B cell (primary cell): ENCODE results near the gene FAM200B. TPM values are rescaled to one million over a fixed set of nuclear protein-coding genes. Genes with fewer than 3 reads are reported as not detected.

Experiments used
- ATAC-seq: fragments of 200-7000 bp; cut with Tn5 transposase; one replicate; pipeline ENCODE4 v1.10.0; 2021; ENCODE audit warnings: low read depth, mild to moderate bottlenecking, moderate number of reproducible peaks, moderate library complexity
- CTCF ChIA-PET: fragments of 350-600 bp; sonication (Branson Sonifier 250); formaldehyde crosslinking; loops from one replicate; lab custom pipeline; 2021; ENCODE audit warnings: antibody characterized with exemption, inconsistent platforms; lab: Charles Lee
- POLR2A ChIA-PET: fragments of 350-600 bp; sonication (Branson Sonifier 250); formaldehyde crosslinking; loops from one replicate; lab custom pipeline; 2021; ENCODE audit warnings: antibody characterized with exemption; lab: Charles Lee
- DNase-seq: peaks from one replicate; pipeline ENCODE4 v3.0.0; 2013
- H2AFZ ChIP-seq: 2 replicates; pipeline ENCODE4 v1.6.1; 2012; ENCODE audit warnings: mild to moderate bottlenecking, low read depth, low read length; ENCODE audit not compliant: insufficient read depth, poor library complexity, severe bottlenecking
- H3K27ac ChIP-seq, 2 donors: 1 replicate in 1 of 2; 2 replicates in 1 of 2; pipeline ENCODE4 v1.5.1; 2012 to 2013; ENCODE audit warnings: low read length in 2 of 2, mild to moderate bottlenecking in 2 of 2, moderate library complexity in 1 of 2
- H3K27me3 ChIP-seq, 4 experiments: fragments of 200-600 bp in 1 of 4; sonication (generic) in 1 of 4; replicated peaks in 1 of 4; 1 replicate in 2 of 4; 2 replicates in 2 of 4; pipeline versions ENCODE4 v1.6.1 to v1.7.0; 2013 to 2016; ENCODE audit warnings: low read length in 3 of 4, mild to moderate bottlenecking in 2 of 4, mixed read lengths in 1 of 4, moderate library complexity in 1 of 4; ENCODE audit not compliant: insufficient read depth in 4 of 4, control insufficient read depth in 3 of 4; ENCODE audit errors: control extremely low read depth in 1 of 4
- H3K36me3 ChIP-seq, 2 experiments: replicated peaks in 1 of 2; 1 replicate in 1 of 2; 2 replicates in 1 of 2; pipeline versions ENCODE4 v1.6.1 to v1.7.1; 2013; ENCODE audit warnings: low read length in 1 of 2; ENCODE audit not compliant: insufficient read depth in 2 of 2, control insufficient read depth in 1 of 2; ENCODE audit errors: control extremely low read depth in 1 of 2, extremely low read depth in 1 of 2
- H3K4me1 ChIP-seq, 2 donors: fragments of 200-600 bp in 1 of 2; sonication (generic) in 1 of 2; 1 replicate in 1 of 2; 2 replicates in 1 of 2; pipeline versions ENCODE4 v1.5.1 to v1.6.1; 2013 to 2017; ENCODE audit warnings: low read length in 2 of 2; ENCODE audit not compliant: control insufficient read depth in 2 of 2, insufficient read depth in 2 of 2
- H3K4me2 ChIP-seq: replicated peaks from 2 replicates; pipeline ENCODE3; 2012; ENCODE audit warnings: mild to moderate bottlenecking, low read depth, low read length; ENCODE audit not compliant: poor library complexity, severe bottlenecking
- H3K4me3 ChIP-seq, 5 experiments: fragments of 200-600 bp in 1 of 5; sonication (generic) in 1 of 5; 1 replicate in 3 of 5; 2 replicates in 2 of 5; pipeline versions ENCODE4 v1.5.1 to v1.7.0; 2011 to 2016; ENCODE audit warnings: low read length in 4 of 5, mild to moderate bottlenecking in 4 of 5, low read depth in 2 of 5, control low read depth in 1 of 5, moderate library complexity in 1 of 5; ENCODE audit not compliant: insufficient read depth in 1 of 5; ENCODE audit errors: control extremely low read depth in 1 of 5, extremely low read depth in 1 of 5
- H3K79me2 ChIP-seq: fragments of 200-600 bp; sonication (generic); one replicate; pipeline ENCODE4 v1.6.0; 2016; ENCODE audit warnings: low read length; ENCODE audit not compliant: control insufficient read depth, insufficient read depth
- H3K9ac ChIP-seq: fragments of 200-600 bp; sonication (generic); 2 replicates; pipeline ENCODE4 v1.6.1; 2017; ENCODE audit warnings: mild to moderate bottlenecking, low read length, moderate library complexity
- H3K9me3 ChIP-seq, 3 donors: one replicate each; pipeline versions ENCODE4 v1.6.1 to v1.7.1; 2013; ENCODE audit warnings: low read length in 2 of 3; ENCODE audit not compliant: control insufficient read depth in 2 of 3, insufficient read depth in 1 of 3; ENCODE audit errors: control extremely low read depth in 1 of 3
- H4K20me1 ChIP-seq: 2 replicates; pipeline ENCODE4 v1.6.0; 2012; ENCODE audit warnings: mild to moderate bottlenecking, low read length; ENCODE audit not compliant: insufficient read depth, control insufficient read depth, poor library complexity, severe bottlenecking
- H3K27ac Mint-ChIP-seq: one replicate; pipeline ENCODE4 v1.8.0; 2021; ENCODE audit warnings: mixed read lengths
- H3K27me3 Mint-ChIP-seq: one replicate; pipeline ENCODE4 v1.8.0; 2021; ENCODE audit warnings: mixed read lengths
- H3K4me1 Mint-ChIP-seq: one replicate; pipeline ENCODE4 v1.8.0; 2021; ENCODE audit warnings: mixed read lengths
- H3K4me3 Mint-ChIP-seq: one replicate; pipeline ENCODE4 v1.8.0; 2021; ENCODE audit warnings: mixed read lengths
- H3K9me3 Mint-ChIP-seq: one replicate; pipeline ENCODE4 v1.8.0; 2022; ENCODE audit warnings: mixed read lengths; ENCODE audit not compliant: insufficient read depth
- CTCF ChIP-seq: fragments of 200-600 bp; IDR thresholded peaks from one replicate; pipeline ENCODE4 v1.8.0; 2022; ENCODE audit warnings: antibody characterized with exemption, mild to moderate bottlenecking
- EZH2 ChIP-seq: IDR thresholded peaks from 2 replicates; pipeline ENCODE4 v1.6.1; 2012; ENCODE audit warnings: borderline replicate concordance, low read depth, mild to moderate bottlenecking, moderate library complexity, low read length; ENCODE audit not compliant: insufficient read depth, poor library complexity, severe bottlenecking
- WGBS: methylation state at CpG from one replicate; pipeline ENCODE4 v1.1.5; 2013; ENCODE audit warnings: missing lambda C conversion rate; ENCODE audit not compliant: insufficient coverage; 5-methylcytosine and 5-hydroxymethylcytosine counted together
- intact Hi-C: fragments of 100-400 bp; cut with micrococcal nuclease; formaldehyde crosslinking; loops from one replicate; pipeline ENCODE4 v1.10.0; 2022
- polyA plus RNA-seq: library from polyadenylated mRNA; depleted of rRNA; stranded (reverse); fragments of >200 nt; gene quantifications from 2 replicates; pipeline ENCODE4 v1.2.3, GENCODE V29; 2012
- total RNA-seq, 2 donors: library from RNA; stranded (reverse); fragments of 120-200 nt in 1 of 2; gene quantifications; 1 replicate in 1 of 2; 2 replicates in 1 of 2; pipeline versions ENCODE4 v1.2.3 to v1.2.4, GENCODE V29; 2013 to 2022

The FAM200B gene
- total and polyA plus RNA-seq, 2 donors (not counting 1 experiment from before 2014, with no cell fraction given): 10.3 to 12.1 TPM

- peak overlapping the region; percentile 47 for H3K4me2 ChIP-seq
- Mint-ChIP-seq H3K4me1 (peaks cover 27% of the 10 kb centered on the region), H3K9me3 (no peaks in the 10 kb centered on the region), H3K27ac (no peak overlapping the region), H3K4me3 (peak overlapping the region; percentile 32), H3K27me3 (no peaks in the 10 kb centered on the region)
- TF ChIP-seq EZH2 (no peak), CTCF (no peak)
- no peak overlapping the region for H3K27ac ChIP-seq
- POLR2A ChIA-PET: interaction anchor here (0.7 kb wide), 2 partner anchors 12 to 21 kb away, joined by 11 to 15 read pairs; no protein-coding TSS in a partner anchor
- intact Hi-C loops: no loop called here
- H3K4me1 ChIP-seq: peaks cover 12 to 17% of the 10 kb centered on the region in 2 donors
- no peak overlapping the region for H3K4me3 ChIP-seq
- no peak for ATAC-seq
- no peaks in the 10 kb centered on the region for H3K9me3 ChIP-seq
- H4K20me1 ChIP-seq: no peaks in the 10 kb centered on the region
- no peaks in the 10 kb centered on the region for H3K36me3 ChIP-seq
- peaks cover 4% of the 10 kb centered on the region for H3K79me2 ChIP-seq
- no peak overlapping the region for H3K9ac ChIP-seq
- no peak overlapping the region for H2AFZ ChIP-seq
- CTCF ChIA-PET: interaction anchor here (0.7 to 1.2 kb wide), 2 partner anchors 20 to 508 kb away, joined by 3 to 4 read pairs; partner anchors contain the start of gene FBXL5
- 60% methylated on average over 1 of the region's 3 CpGs for WGBS
- H3K27me3 ChIP-seq: no peaks in the 10 kb centered on the region
- DNase-seq: no peak
These were observed 6.3 kb upstream of the FAM200B start for GRCh38 chr4:15675356-15675755.

- no peak overlapping the region for H3K4me3 Mint-ChIP-seq
These were observed 5.6 kb upstream of the FAM200B start for GRCh38 chr4:15676039-15676438.

More at GRCh38 chr4:15676039-15676438, 5.6 kb upstream of the FAM200B start:
- no peak overlapping the region for H3K4me2 ChIP-seq
- Mint-ChIP-seq H3K27me3 (no peaks in the 10 kb centered on the region), H3K27ac (no peak overlapping the region), H3K9me3 (no peaks in the 10 kb centered on the region), H3K4me1 (peaks cover 23% of the 10 kb centered on the region)
- WGBS: no CpG with 5 or more reads among the region's 1 CpG
- ATAC-seq (no peak), DNase-seq (no peak)
- CTCF ChIA-PET: interaction anchor here (1.2 kb wide), 1 partner anchor 21 kb away, joined by 4 read pairs; the partner anchor contains the start of gene FBXL5
- POLR2A ChIA-PET: interaction anchor here (0.7 kb wide), 2 partner anchors 12 to 22 kb away, joined by 11 to 15 read pairs; no protein-coding TSS in a partner anchor
- TF ChIP-seq EZH2 (no peak), CTCF (no peak)
- no peak overlapping the region for H3K9ac ChIP-seq
- H3K4me3 ChIP-seq: no peak overlapping the region
- no peaks in the 10 kb centered on the region for H3K27me3 ChIP-seq
- H3K36me3 ChIP-seq: no peaks in the 10 kb centered on the region
- H3K9me3 ChIP-seq: no peaks in the 10 kb centered on the region
- H3K79me2 ChIP-seq: peaks cover 4% of the 10 kb centered on the region
- intact Hi-C loops: no loop called here
- no peaks in the 10 kb centered on the region for H4K20me1 ChIP-seq
- H2AFZ ChIP-seq: no peak overlapping the region
- peaks cover 9 to 11% of the 10 kb centered on the region in 2 donors for H3K4me1 ChIP-seq
- no peak overlapping the region for H3K27ac ChIP-seq
